H1 (cell line): ENCODE results near the gene ASTN1. TPM values are rescaled to one million over a fixed set of nuclear protein-coding genes. Genes with fewer than 3 reads are reported as not detected.

Experiments used
- ASH2L ChIP-seq: fragments of 200-600, 300-600 bp; sonication (generic); IDR thresholded peaks from one replicate; pipeline ENCODE4 v1.7.1; 2017; ENCODE audit warnings: low read length
- CTCF ChIP-seq, 3 experiments: IDR thresholded peaks; 1 replicate in 2 of 3; 2 replicates in 1 of 3; pipeline versions ENCODE4 v1.5.1 to v1.6.1; 2011; ENCODE audit warnings: low read length in 3 of 3, mild to moderate bottlenecking in 3 of 3, inconsistent platforms in 2 of 3, low read depth in 1 of 3, moderate library complexity in 1 of 3; ENCODE audit not compliant: insufficient read depth in 1 of 3; ENCODE audit errors: control extremely low read depth in 1 of 3
- MAFK ChIP-seq: IDR thresholded peaks from 2 replicates; pipeline ENCODE4 v1.6.1; 2012; ENCODE audit warnings: low read depth, mild to moderate bottlenecking, improper control_type of control experiment, low read length
- MAX ChIP-seq: IDR thresholded peaks from 2 replicates; pipeline ENCODE4 v1.6.1; 2012; ENCODE audit warnings: inconsistent platforms
- SP4 ChIP-seq: IDR thresholded peaks from 2 replicates; pipeline ENCODE4 v1.6.1; 2012; ENCODE audit warnings: low read length, inconsistent platforms
- polyA plus RNA-seq, 7 experiments: library from polyadenylated mRNA; depleted of rRNA in 3 of 7; stranded (reverse) in 5 of 7; unstranded in 2 of 7; fragments of >200 nt in 5 of 7; fragments of 200-250 nt in 2 of 7; gene quantifications; 1 replicate in 5 of 7; 2 replicates in 1 of 7; 4 replicates in 1 of 7; pipeline versions ENCODE4 v1.2.1 to v1.2.3, GENCODE V29; 2011 to 2013; ENCODE audit warnings: missing spikeins in 2 of 7, mixed read lengths in 2 of 7
- total RNA-seq: library from RNA; stranded (reverse); fragmentation: NEBNext Ultra II Directional; extraction: Animal tissue kit (Norgen Biotek cat#: 25700); gene quantifications from 2 replicates; pipeline ENCODE4 v1.2.1, GENCODE V29; 2021

ASTN1 gene
- total and polyA plus RNA-seq, 2 of the 8 experiments (the other 6 are each of a cell fraction or from before 2014, with no cell fraction given), result 2.9 to 4.1 TPM

GRCh38 chr1:176831150-176831549, 333.4 kb downstream of the ASTN1 start (continued):
- TF ChIP-seq MAX, result no peak
- TF ChIP-seq MAFK, result no peak
- no peak for TF ChIP-seq CTCF (IDR thresholded peaks at IDR 0.05; ENCODE audit: control extremely low read depth in 1 of 3, insufficient read depth in 1 of 3, low read depth in 1 of 3, low read length in 3 of 3)
- no peak for TF ChIP-seq ASH2L
- TF ChIP-seq SP4, result no peak
